T-helper 2 cell treated with Interferon-gamma antibody and Interleukin-4, amounts not matched to agents 5 μg/mL and 100 μg/mL, for 36 hours (primary cell): ENCODE data around the gene SUPT4H1.

Source experiments
- DNase-seq: peaks from one replicate; pipeline ENCODE4 v3.0.0; 2021; ENCODE audit warnings: low spot score
- H3K27ac Mint-ChIP-seq: one replicate; pipeline ENCODE4 v1.8.0; 2021; ENCODE audit warnings: mild to moderate bottlenecking, mixed read lengths
- H3K27me3 Mint-ChIP-seq: one replicate; pipeline ENCODE4 v1.8.0; 2021; ENCODE audit warnings: low read depth, mixed read lengths
- H3K36me3 Mint-ChIP-seq: one replicate; pipeline ENCODE4 v1.8.0; 2021; ENCODE audit warnings: low read depth, mixed read lengths
- H3K4me1 Mint-ChIP-seq: one replicate; pipeline ENCODE4 v1.8.0; 2021; ENCODE audit warnings: low read depth, mixed read lengths
- H3K4me3 Mint-ChIP-seq: one replicate; pipeline ENCODE4 v1.8.0; 2022; ENCODE audit warnings: mild to moderate bottlenecking, moderate library complexity, mixed read lengths
- H3K9me3 Mint-ChIP-seq: one replicate; pipeline ENCODE4 v1.8.0; 2021; ENCODE audit warnings: mixed read lengths

SUPT4H1 gene

DNA sequence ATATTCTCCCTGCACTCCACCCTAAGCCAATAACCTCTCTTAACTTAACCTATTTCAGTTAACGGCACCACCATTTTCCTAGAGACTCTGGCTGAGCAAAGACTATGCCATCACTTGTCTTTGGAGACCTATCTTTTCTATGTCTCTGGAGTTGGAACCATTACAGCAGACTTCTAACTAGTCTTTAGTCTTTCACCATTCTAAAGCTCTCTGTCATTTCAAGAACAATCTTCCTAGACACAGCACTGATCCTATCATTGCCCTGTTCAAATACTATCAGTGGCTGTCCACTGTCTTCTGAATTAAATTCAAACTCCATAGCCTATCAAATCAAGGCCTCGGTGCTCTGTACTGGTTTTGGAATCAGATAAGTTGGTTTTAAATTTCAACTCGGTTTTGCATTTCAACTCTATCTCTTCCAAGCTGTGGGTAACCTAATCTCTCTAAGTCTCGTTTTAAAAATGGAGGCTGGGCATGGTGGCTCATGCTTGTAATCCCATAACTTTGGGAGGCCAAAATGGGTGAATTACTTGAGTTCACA, 33.4 kb upstream of the SUPT4H1 start:
- H3K4me1 Mint-ChIP-seq: peaks cover 66% of the 10 kb centered on the region
- H3K9me3 Mint-ChIP-seq: no peaks in the 10 kb centered on the region
- peaks cover 16% of the 10 kb centered on the region for H3K36me3 Mint-ChIP-seq
- no peaks in the 10 kb centered on the region for H3K27me3 Mint-ChIP-seq
- DNase-seq: no peak
- no peak overlapping the region for H3K4me3 Mint-ChIP-seq
- H3K27ac Mint-ChIP-seq: peak overlapping the region; percentile 58

DNA sequence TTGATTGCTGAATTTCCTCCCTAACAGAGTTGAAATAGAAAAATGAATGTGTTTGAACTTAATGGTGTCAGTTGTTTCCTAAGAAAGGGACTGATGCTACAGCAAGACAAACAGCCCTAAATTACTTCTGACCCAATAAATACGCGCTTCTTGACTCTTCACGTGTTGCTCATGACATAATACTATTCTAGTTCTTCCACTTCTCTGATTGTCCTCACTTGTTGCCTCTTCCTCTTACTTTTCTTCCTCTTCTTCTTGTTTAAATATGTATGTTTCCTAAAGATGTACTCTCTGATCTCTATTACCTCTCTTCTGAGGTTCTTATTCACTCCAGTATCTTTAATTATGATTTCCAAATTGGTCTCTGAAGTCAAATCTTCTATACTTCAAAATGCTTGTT, 32.9 kb upstream of the SUPT4H1 start:
- peaks cover 68% of the 10 kb centered on the region for H3K4me1 Mint-ChIP-seq
- H3K4me3 Mint-ChIP-seq: no peak overlapping the region
- H3K36me3 Mint-ChIP-seq: peaks cover 15% of the 10 kb centered on the region
- peak overlapping the region; percentile 58 for H3K27ac Mint-ChIP-seq
- H3K27me3 Mint-ChIP-seq: no peaks in the 10 kb centered on the region
- no peak for DNase-seq
- no peaks in the 10 kb centered on the region for H3K9me3 Mint-ChIP-seq

DNA sequence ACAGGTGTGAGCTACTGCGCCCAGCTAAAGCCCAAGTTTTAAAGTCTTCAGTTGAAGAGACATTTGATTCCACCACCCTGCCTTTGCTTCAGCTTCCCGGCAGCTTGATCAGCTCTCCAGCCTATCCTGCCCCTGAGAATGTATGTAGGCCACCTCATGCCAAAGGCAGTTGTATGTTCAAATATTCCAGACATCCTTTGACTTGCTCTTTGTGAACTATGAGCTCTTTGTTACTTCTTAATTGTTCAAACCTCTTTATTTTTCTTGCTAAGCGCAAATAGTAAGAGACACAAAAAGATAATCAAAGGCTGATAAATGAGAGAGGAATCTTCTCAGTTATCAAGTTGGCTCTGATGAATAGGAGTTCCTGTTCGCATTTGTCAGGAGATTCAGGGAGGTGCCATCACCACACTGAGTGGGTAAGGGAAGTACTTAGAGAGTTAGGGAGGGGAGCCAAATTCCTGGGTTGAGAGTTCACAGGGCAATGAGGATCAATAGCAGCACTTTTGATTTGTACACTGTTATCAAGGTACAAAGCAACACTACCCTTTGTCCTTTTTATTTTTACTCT, 32.0 kb upstream of the SUPT4H1 start:
- H3K9me3 Mint-ChIP-seq: no peaks in the 10 kb centered on the region
- DNase-seq: no peak
- peak overlapping the region; percentile 16 for H3K4me3 Mint-ChIP-seq
- peaks cover 17% of the 10 kb centered on the region for H3K36me3 Mint-ChIP-seq
- H3K27ac Mint-ChIP-seq: peak overlapping the region; percentile 53
- H3K27me3 Mint-ChIP-seq: no peaks in the 10 kb centered on the region
- peaks cover 71% of the 10 kb centered on the region for H3K4me1 Mint-ChIP-seq

DNA sequence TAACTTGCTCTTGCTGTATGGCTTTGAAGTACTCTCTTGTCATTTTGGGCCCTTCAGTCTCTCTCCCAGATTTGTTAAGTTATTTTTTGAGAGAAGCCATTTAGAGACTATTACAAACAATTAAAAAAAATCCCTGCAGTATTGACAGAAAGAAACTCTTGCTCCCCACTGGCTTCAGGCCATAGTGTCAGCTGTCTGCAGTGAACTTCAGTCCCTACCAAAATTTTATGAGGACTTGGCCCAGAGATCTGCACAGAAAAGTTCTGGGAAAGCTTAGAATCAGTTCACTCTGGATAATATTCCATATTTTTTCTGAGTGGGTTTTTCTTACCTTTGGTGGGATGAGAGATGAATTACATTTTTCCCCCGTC, 30.9 kb upstream of the SUPT4H1 start:
- Mint-ChIP-seq H3K36me3 (peaks cover 15% of the 10 kb centered on the region), H3K4me3 (peak overlapping the region; percentile 75), H3K9me3 (no peaks in the 10 kb centered on the region), H3K4me1 (peaks cover 67% of the 10 kb centered on the region), H3K27me3 (no peaks in the 10 kb centered on the region), H3K27ac (peak overlapping the region; percentile 89)
- no peak for DNase-seq

DNA sequence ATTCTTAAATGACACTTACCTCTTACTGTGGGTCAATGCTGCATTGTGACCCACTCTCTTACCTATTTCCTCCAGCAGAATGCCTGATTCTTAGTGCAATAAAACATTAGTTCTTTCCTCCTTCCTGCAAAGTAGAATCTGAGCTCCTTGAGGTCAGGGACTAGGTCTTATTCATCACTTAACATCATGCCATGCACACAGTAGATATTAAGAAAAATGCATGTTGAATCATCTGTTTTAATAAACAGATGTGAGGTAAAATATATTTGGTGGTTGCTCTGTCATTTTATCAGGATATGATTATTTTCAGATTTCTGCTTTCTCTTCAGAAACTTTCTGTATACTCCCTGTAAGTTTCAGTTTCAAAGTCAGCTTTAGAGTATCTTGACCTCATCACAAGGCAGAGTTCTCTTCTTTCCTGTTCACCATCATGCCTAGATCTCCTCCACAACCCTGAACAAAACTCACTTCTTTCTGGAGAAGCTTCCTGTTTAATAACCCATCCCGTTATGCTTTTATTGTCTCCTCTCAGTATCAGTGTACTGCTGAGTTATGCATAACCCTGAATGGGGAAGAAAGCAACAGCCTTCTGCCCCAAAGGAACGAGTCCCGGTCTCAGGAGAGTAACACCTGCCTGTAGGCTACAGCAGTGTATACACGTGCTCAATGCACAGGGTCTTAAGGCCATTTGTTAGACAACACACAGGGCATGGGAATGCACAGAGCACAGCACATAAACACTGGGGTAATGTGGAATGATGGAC, 30.3 kb upstream of the SUPT4H1 start:
- Mint-ChIP-seq H3K9me3 (no peaks in the 10 kb centered on the region), H3K4me1 (peaks cover 68% of the 10 kb centered on the region), H3K36me3 (peaks cover 13% of the 10 kb centered on the region), H3K27me3 (no peaks in the 10 kb centered on the region), H3K27ac (peak overlapping the region; percentile 89), H3K4me3 (peak overlapping the region; percentile 75)
- no peak for DNase-seq

DNA sequence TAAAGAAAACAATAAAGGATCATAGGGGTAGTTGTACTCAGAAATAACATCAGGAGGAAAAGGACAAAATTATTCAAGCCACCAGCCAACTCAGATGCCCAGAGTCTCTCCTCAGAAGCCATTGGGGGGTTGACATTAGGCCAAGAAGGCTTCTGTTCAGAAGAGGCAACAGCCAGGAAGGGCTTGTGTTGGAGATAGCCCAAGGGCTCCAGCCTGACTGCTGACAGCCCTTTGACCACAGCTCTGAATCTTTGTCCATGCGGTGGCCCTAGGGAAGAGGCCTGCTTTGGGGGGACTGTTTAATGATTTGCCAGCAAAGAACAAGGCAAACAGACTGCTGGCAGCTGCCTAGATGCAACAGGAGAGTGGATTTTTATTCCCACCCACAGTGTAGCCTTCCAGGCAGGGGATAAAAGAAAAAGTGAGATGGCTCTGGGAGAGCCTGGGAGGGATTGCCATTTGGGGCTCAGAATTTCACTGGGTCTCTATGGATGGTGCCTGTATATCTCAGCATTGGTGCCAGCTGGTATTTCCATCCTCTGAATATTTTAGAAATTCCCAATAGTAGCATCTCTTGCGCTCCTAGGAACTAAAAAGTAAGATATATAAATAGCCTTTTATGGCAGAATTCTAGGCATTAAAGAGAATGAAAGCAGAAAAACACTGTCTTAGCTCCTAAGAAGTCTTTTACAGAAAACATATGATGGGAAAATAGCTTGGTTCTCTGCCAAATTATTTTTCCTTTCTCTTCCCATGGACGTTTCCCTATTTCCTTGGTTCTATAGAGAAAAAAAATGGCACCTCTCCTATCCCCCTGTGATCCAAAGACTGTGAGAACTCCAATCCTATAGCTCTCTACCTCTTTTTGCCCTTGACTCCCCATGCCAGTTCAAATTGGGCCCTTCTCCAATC, 29.4 kb upstream of the SUPT4H1 start:
- H3K9me3 Mint-ChIP-seq: no peaks in the 10 kb centered on the region
- H3K4me3 Mint-ChIP-seq: peak overlapping the region; percentile 75
- peaks cover 12% of the 10 kb centered on the region for H3K36me3 Mint-ChIP-seq
- no peak for DNase-seq
- no peaks in the 10 kb centered on the region for H3K27me3 Mint-ChIP-seq
- H3K4me1 Mint-ChIP-seq: peaks cover 70% of the 10 kb centered on the region
- peak overlapping the region; percentile 89 for H3K27ac Mint-ChIP-seq

DNA sequence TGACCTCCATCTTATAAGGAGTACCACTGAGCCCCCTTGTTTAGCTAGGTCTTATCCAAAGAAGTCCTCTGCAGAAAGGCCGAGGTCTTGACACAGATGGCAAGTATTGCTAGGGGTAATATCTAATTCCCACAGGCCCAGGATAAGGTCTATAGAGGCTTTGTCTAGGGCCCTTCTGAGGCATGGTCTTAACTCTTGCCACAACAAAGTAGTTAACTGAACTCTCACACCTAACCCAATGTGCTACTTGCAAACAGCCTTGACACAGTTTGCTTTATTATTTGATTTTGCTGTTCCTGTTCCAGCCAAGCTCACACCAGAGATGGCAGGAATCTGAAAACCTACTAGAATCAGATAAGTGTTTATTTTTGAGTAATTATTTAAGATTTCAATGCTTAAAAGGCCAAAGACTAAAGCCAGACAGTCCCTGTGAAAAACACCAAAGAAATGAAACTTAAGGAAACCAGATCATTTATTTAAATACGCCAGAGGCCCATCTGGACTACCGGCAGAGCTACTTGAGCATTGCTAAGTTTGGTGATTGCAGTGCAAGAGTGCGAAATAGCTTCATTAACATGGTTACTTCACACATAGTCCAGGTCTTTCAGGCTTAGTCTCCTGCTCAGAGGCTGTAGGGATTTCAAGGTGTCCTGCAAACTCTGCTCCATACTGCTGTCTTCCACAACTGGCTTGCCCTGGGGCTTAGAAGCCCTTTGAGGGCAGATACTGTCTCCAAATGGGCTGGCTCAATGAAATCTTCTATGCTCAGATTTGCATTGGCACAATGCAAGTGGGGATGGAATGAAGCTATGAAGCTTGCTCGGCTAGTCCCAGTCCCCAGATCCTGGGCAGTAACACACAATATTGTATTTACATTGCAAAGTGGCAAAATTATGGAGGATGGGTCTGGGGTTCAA, 28.5 kb upstream of the SUPT4H1 start:
- Mint-ChIP-seq H3K27ac (peak overlapping the region; percentile 33), H3K4me3 (no peak overlapping the region), H3K4me1 (peaks cover 74% of the 10 kb centered on the region)

DNA sequence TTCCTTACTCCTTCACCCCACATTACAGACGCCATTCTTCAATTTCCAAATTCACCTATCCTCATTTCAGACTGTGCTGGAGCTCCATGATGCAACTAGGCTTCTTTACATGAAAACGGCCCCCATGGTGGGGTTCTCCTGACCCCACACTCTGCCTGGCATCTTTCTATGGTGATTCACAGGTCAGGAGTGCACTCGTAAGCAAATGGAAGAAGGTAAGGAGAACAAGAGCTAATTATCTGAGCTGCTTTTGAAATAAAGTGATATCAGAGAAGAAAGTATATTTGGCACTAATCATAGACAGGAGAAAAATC, 27.5 kb upstream of the SUPT4H1 start:
- Mint-ChIP-seq H3K27me3 (no peaks in the 10 kb centered on the region), H3K9me3 (no peaks in the 10 kb centered on the region), H3K27ac (peak overlapping the region; percentile 54), H3K36me3 (peaks cover 12% of the 10 kb centered on the region), H3K4me1 (peaks cover 68% of the 10 kb centered on the region), H3K4me3 (peak overlapping the region; percentile 60)
- no peak for DNase-seq

More for the DNA sequence above, 28.5 kb upstream of the SUPT4H1 start:
- peaks cover 12% of the 10 kb centered on the region for H3K36me3 Mint-ChIP-seq
- H3K9me3 Mint-ChIP-seq: no peaks in the 10 kb centered on the region
- DNase-seq: no peak
- H3K27me3 Mint-ChIP-seq: no peaks in the 10 kb centered on the region

DNA sequence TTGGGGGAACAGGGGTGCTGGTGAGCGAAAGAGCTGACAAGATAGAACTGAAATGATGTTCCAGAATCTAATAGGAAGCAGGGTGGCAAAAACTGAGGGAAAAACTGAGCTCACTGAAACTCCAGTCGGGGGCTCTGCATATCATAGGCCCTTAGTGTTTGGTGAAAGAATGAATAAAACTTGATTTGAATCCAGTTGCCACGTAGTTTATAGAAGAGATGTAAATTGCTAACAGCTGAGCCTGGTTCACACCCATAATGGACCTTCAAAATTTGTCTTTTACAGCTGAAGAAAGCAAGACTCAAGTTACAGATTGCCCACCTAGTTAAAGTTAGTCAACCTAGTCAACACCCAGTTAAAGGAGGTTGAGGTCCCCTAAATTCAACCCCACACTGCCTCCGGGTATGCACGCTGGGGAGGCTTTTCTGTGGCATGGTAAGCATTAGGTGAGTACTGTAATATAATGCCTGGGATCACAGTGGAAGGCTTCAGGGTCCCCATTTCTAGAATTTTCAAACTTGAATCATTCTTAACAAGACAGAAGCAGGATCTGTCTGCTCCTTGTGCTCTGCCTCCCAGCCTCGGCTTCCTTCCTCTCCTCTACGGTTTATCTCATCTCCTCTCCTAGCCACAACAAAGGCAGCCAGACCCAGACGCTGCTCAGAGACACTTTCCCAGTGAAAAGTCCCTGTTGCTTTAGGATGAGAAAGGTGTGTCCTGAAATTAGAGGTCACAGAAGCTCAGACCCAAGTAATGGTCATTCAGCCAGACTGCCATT, 26.9 kb upstream of the SUPT4H1 start:
- Mint-ChIP-seq H3K4me3 (peak overlapping the region; percentile 60), H3K27ac (peak overlapping the region; percentile 54), H3K4me1 (peaks cover 62% of the 10 kb centered on the region), H3K27me3 (no peaks in the 10 kb centered on the region), H3K36me3 (peaks cover 12% of the 10 kb centered on the region), H3K9me3 (no peaks in the 10 kb centered on the region)
- no peak for DNase-seq

DNA sequence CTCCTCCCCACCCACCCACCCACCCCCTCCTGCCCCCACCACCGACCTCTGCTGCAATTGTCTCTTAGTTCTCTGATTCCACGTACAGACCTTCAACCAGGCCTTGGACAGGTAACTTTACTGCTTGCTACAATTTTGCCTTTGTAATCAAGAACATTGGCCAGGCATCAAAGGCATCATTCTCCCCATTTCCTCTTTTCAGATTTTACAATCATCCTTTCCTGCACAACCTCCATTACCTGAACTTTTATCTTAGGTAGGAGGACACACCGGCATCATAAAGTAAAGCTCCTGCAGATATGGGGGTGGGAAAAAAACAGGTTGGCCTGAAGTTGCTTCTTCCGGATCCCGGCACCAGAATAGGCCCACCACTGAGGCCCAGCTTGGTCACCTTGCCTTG, 25.7 kb upstream of the SUPT4H1 start:
- Mint-ChIP-seq H3K27ac (no peak overlapping the region), H3K4me3 (no peak overlapping the region), H3K4me1 (peaks cover 57% of the 10 kb centered on the region), H3K9me3 (no peaks in the 10 kb centered on the region), H3K36me3 (peaks cover 12% of the 10 kb centered on the region), H3K27me3 (no peaks in the 10 kb centered on the region)
- no peak for DNase-seq

DNA sequence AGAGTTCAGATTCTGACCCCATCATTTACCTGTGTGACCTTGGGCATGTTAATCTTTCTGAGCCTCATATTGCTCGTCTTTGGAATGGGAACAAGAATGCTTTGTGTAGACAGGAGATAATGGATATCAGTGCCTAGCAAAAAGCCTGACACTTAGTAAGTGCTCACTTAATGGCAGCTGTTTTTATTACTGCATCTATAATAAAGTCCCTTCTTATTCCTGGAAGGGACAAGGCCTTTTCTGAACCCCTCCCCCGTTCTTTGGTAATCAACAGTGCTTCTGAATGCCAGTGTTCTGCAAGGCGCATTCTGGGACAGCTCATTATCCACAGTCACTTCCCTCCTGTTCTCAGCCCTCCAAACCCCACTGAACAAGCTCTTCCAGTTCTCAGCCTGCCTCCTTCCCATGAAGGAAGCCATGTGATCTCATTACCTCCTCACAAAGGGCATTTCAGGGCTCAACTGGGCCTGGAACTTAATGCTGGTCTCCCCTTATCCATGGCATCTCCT, 25.1 kb upstream of the SUPT4H1 start:
- Mint-ChIP-seq H3K27ac (no peak overlapping the region), H3K36me3 (peaks cover 11% of the 10 kb centered on the region), H3K4me1 (peaks cover 56% of the 10 kb centered on the region), H3K4me3 (no peak overlapping the region), H3K9me3 (no peaks in the 10 kb centered on the region), H3K27me3 (no peaks in the 10 kb centered on the region)
- no peak for DNase-seq

DNA sequence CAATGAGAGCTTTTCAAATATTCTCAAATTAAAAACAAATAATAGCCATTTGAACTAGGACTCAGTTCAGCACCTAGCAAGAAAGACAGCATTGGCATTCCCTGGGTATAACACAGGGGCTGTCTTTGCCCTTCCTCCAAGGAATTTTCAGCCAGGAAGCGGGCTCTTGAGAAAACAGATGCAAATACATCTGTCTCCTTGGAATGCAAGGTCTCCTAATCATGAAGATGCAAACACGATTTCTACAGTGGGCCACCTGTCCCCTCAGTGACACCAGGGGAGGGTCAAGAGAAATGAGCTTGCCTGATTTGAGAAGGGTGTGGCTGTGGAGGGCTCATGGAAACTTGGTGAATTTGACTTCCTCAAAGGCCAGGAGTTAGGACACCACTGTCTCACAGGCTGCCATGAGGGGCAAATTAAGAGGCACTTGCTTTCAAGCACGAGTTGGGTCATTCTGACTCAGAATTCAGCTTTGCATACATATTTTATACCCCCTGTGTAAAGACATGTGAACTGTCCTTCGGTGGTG, 24.5 kb upstream of the SUPT4H1 start:
- Mint-ChIP-seq H3K36me3 (peaks cover 7% of the 10 kb centered on the region), H3K4me1 (peaks cover 54% of the 10 kb centered on the region), H3K9me3 (no peaks in the 10 kb centered on the region), H3K27me3 (no peaks in the 10 kb centered on the region), H3K27ac (no peak overlapping the region), H3K4me3 (no peak overlapping the region)
- DNase-seq: no peak
